ENCODE measurements around the gene BRD8. TPM values are rescaled to one million over a fixed set of nuclear protein-coding genes. Genes with fewer than 3 reads are reported as not detected.
A peak's percentile ranks its signal among the peaks of the same experiment; 100 is the strongest.

The BRD8 gene
- total RNA-seq, 1 experiment from 2014 or later: 73.4 TPM

DNA sequence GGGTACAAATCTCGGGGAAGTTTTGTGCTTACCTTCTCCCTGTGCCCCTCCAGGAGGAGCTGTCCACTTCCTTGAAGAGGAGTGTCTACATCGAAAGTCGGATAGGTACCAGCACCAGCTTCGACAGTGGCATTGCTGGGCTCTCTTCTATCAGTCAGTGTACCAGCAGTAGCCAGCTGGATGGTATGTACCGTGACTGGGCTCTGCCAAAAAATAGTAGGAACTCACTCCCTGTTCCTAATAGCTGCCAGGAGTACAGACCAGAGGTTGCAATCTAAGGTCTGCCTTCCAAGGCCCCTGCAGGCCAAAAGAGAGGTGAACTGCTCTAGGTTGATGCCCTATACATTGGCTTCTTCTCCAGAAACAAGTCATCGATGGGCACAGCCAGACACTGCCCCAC is 4.4 kb upstream of the BRD8 start (continued):
- no peak for TF ChIP-seq ZNF423 (CRISPR knock-in tag; IDR thresholded peaks at IDR 0.05)
- no peak for TF ChIP-seq ZNF232 (CRISPR knock-in tag; IDR thresholded peaks at IDR 0.05)
- no peak for TF ChIP-seq JUN (CRISPR knock-in tag; IDR thresholded peaks at IDR 0.05)
- no peak for TF ChIP-seq ZNF263 (CRISPR knock-in tag; IDR thresholded peaks at IDR 0.05; ENCODE audit: low read depth)
- TF ChIP-seq EMX1 (CRISPR knock-in tag; IDR thresholded peaks at IDR 0.05): no peak
- TF ChIP-seq, protein P1, sequence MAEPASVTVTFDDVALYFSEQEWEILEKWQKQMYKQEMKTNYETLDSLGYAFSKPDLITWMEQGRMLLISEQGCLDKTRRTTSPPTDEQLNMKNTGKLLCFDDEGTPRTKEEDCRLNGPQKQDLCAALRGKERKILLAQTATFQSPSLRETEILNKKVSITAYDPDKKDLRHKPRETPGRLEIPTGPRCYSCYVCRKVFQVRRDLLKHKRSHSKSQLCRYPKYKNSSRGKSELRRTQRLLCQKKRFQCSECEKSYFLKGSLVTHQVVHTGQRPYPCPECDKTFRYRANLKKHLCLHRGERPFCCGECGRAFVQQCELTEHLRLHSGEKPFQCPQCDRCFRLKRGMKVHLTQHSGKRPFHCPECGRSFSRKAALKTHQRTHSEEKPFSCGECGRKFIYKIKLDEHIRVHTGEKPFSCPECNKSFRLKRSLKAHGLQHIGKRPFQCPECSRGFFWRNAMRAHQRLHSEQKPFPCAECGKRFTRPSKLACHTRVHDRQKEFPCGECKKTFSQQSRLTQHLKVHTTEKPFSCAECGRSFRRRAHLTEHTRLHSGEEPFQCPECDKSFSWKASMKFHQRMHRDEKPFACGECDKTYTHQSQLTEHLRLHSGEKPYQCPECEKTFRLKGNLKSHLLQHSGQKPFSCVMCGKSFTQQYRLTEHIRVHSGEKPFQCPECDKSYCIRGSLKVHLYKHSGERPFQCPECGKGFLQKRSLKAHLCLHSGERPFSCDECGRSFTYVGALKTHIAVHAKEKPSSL (CRISPR knock-in tag; conservative IDR thresholded peaks at IDR 0.05): no peak

DNA sequence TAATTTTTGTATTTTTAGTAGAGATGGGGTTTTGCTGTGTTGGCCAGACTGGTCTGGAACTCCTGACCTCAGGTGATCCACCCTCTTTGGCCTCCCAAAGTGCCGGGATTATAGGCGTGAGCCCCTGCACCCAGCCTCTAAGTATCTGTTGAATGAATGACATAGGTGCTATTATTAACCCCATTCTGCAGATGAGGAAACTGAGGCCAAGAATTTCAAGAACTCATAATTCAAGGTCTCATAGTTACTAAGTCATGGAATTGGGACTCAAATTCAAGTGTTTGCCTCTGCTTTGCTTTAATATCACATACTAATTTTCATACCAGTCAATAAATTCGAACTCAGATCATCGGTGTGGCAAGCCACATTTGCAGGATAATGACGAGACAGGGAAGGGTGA is 2.4 kb upstream of the BRD8 start:
- H3K36me3 Mint-ChIP-seq: peaks cover 58% of the 10 kb centered on the region
- H3K27me3 Mint-ChIP-seq (ENCODE audit: low read depth): no peaks in the 10 kb centered on the region
- H3K27ac Mint-ChIP-seq: no peak overlapping the region
- no peak overlapping the region for H3K4me3 Mint-ChIP-seq
- ATAC-seq (no peak), DNase-seq (ENCODE audit: low spot score) (no peak)
- H3K9me3 Mint-ChIP-seq: no peaks in the 10 kb centered on the region
- ChIA-PET POLR2A (no interaction called here), CTCF (interaction anchor here (2.0 kb wide), 1 partner anchor 102 kb away, joined by 6 read pairs; no protein-coding TSS in a partner anchor)
- H3K4me1 Mint-ChIP-seq: peaks cover 13% of the 10 kb centered on the region
- TF ChIP-seq ELF4 (CRISPR knock-in tag; IDR thresholded peaks at IDR 0.05; ENCODE audit: low read depth): no peak
- TF ChIP-seq ATF1 (CRISPR knock-in tag; IDR thresholded peaks at IDR 0.05): no peak
- no peak for TF ChIP-seq HMGA2 (CRISPR knock-in tag; IDR thresholded peaks at IDR 0.05)
- no peak for TF ChIP-seq CREB1 (CRISPR knock-in tag; IDR thresholded peaks at IDR 0.05)

DNA sequence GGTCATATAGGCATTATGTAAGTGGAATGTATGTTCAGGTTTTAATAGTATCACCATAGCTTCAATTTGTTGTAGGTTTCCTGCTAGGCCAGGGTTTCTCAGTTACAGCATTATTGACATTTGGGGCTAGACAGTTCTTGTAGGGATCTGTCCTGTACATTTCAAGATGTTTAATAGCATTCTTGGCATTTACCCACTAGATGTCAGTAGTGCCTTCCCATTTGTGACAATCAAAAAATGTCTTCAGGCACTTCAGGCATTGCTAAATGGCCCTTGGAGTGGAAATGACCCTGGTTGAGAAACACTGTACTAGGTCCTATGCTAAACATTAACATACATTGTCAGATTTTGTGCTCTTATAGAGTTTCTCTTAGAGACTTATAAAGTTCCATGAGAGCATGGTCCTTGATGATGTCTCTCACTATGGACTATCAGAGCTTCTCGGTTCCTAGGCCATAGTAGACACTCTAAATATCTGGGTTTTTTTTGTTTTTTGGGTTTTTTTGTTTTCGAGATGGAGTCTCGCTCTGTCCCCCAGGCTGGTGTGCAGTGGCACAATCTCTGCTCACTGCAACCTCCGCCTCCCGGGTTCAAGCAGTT is 1.9 kb upstream of the BRD8 start:
- ATAC-seq: no peak
- no peak for DNase-seq (ENCODE audit: low spot score)

More for the DNA sequence above, 1.9 kb upstream of the BRD8 start:
- peaks cover 13% of the 10 kb centered on the region for H3K4me1 Mint-ChIP-seq
- peaks cover 55% of the 10 kb centered on the region for H3K36me3 Mint-ChIP-seq
- CTCF ChIA-PET: interaction anchor here (2.0 kb wide), 1 partner anchor 103 kb away, joined by 6 read pairs; no protein-coding TSS in a partner anchor
- TF ChIP-seq ZNF121 (CRISPR knock-in tag; IDR thresholded peaks at IDR 0.05): no peak
- TF ChIP-seq, protein P2, sequence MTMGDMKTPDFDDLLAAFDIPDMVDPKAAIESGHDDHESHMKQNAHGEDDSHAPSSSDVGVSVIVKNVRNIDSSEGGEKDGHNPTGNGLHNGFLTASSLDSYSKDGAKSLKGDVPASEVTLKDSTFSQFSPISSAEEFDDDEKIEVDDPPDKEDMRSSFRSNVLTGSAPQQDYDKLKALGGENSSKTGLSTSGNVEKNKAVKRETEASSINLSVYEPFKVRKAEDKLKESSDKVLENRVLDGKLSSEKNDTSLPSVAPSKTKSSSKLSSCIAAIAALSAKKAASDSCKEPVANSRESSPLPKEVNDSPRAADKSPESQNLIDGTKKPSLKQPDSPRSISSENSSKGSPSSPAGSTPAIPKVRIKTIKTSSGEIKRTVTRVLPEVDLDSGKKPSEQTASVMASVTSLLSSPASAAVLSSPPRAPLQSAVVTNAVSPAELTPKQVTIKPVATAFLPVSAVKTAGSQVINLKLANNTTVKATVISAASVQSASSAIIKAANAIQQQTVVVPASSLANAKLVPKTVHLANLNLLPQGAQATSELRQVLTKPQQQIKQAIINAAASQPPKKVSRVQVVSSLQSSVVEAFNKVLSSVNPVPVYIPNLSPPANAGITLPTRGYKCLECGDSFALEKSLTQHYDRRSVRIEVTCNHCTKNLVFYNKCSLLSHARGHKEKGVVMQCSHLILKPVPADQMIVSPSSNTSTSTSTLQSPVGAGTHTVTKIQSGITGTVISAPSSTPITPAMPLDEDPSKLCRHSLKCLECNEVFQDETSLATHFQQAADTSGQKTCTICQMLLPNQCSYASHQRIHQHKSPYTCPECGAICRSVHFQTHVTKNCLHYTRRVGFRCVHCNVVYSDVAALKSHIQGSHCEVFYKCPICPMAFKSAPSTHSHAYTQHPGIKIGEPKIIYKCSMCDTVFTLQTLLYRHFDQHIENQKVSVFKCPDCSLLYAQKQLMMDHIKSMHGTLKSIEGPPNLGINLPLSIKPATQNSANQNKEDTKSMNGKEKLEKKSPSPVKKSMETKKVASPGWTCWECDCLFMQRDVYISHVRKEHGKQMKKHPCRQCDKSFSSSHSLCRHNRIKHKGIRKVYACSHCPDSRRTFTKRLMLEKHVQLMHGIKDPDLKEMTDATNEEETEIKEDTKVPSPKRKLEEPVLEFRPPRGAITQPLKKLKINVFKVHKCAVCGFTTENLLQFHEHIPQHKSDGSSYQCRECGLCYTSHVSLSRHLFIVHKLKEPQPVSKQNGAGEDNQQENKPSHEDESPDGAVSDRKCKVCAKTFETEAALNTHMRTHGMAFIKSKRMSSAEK (CRISPR knock-in tag; IDR thresholded peaks at IDR 0.05; ENCODE audit: borderline replicate concordance): no peak
- TF ChIP-seq SP1 (CRISPR knock-in tag; conservative IDR thresholded peaks at IDR 0.05): no peak
- TF ChIP-seq ESRRA (CRISPR knock-in tag; IDR thresholded peaks at IDR 0.05; ENCODE audit: borderline replicate concordance): no peak
- TF ChIP-seq, protein P3, sequence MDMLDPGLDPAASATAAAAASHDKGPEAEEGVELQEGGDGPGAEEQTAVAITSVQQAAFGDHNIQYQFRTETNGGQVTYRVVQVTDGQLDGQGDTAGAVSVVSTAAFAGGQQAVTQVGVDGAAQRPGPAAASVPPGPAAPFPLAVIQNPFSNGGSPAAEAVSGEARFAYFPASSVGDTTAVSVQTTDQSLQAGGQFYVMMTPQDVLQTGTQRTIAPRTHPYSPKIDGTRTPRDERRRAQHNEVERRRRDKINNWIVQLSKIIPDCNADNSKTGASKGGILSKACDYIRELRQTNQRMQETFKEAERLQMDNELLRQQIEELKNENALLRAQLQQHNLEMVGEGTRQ (CRISPR knock-in tag; IDR thresholded peaks at IDR 0.05): no peak
- no peak for TF ChIP-seq ZBTB21 (CRISPR knock-in tag; IDR thresholded peaks at IDR 0.05; ENCODE audit: borderline replicate concordance)
- no peak for TF ChIP-seq TCF7 (CRISPR knock-in tag; IDR thresholded peaks at IDR 0.05; ENCODE audit: low read depth)
- TF ChIP-seq FOXP1 (CRISPR knock-in tag; IDR thresholded peaks at IDR 0.05; ENCODE audit: borderline replicate concordance): no peak
- TF ChIP-seq, protein P4, sequence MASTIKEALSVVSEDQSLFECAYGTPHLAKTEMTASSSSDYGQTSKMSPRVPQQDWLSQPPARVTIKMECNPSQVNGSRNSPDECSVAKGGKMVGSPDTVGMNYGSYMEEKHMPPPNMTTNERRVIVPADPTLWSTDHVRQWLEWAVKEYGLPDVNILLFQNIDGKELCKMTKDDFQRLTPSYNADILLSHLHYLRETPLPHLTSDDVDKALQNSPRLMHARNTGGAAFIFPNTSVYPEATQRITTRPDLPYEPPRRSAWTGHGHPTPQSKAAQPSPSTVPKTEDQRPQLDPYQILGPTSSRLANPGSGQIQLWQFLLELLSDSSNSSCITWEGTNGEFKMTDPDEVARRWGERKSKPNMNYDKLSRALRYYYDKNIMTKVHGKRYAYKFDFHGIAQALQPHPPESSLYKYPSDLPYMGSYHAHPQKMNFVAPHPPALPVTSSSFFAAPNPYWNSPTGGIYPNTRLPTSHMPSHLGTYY (CRISPR knock-in tag; IDR thresholded peaks at IDR 0.05): no peak
- no peak for TF ChIP-seq PRRX2 (CRISPR knock-in tag; IDR thresholded peaks at IDR 0.05)
- TF ChIP-seq JAZF1 (CRISPR knock-in tag; IDR thresholded peaks at IDR 0.05): no peak
- POLR2A ChIA-PET: no interaction called here
- no peaks in the 10 kb centered on the region for H3K9me3 Mint-ChIP-seq
- H3K27me3 Mint-ChIP-seq (ENCODE audit: low read depth): no peaks in the 10 kb centered on the region
- H3K27ac Mint-ChIP-seq: peak overlapping the region; percentile 51; the same call in 1 of the 2 replicates
- H3K4me3 Mint-ChIP-seq: no peak overlapping the region
